Ascending aorta (tissue), 2 donors: ENCODE data around the gene ACY1. TPM values are rescaled to one million over a fixed set of nuclear protein-coding genes. Genes with fewer than 3 reads are reported as not detected.

ENCODE experiments used
- DNase-seq, 2 donors: peaks; one replicate each; pipeline ENCODE4 v3.0.0-alpha.2; 2019; ENCODE audit warnings: low spot score in 2 of 2
- H3K27ac ChIP-seq, 2 donors: fragments of 200-600 bp; sonication (generic); one replicate each; pipeline ENCODE4 v1.5.1; 2016 to 2017; ENCODE audit warnings: mild to moderate bottlenecking in 1 of 2
- H3K27me3 ChIP-seq: fragments of 200-600 bp; sonication (generic); one replicate; pipeline ENCODE4 v1.5.1; 2017
- H3K36me3 ChIP-seq, 2 donors: fragments of 200-600 bp; sonication (generic); one replicate each; pipeline ENCODE4 v1.5.1; 2016
- H3K4me1 ChIP-seq, 2 donors: fragments of 200-600 bp; sonication (generic); one replicate each; pipeline ENCODE4 v1.5.1; 2016 to 2017; ENCODE audit warnings: mild to moderate bottlenecking in 1 of 2
- H3K4me3 ChIP-seq, 2 donors: fragments of 200-600 bp; sonication (generic); one replicate each; pipeline ENCODE4 v1.5.1; 2016 to 2017; ENCODE audit warnings: mild to moderate bottlenecking in 1 of 2
- H3K9me3 ChIP-seq, 2 donors: fragments of 200-600 bp; sonication (generic); one replicate each; pipeline ENCODE4 v1.5.1; 2016
- intact Hi-C: fragments of 100-400 bp; cut with DNase I; formaldehyde crosslinking; loops from one replicate; pipeline ENCODE4 v1.15.1; 2023
- total RNA-seq: library from RNA; depleted of rRNA; stranded (reverse); fragments of >200 nt; gene quantifications from one replicate; pipeline ENCODE4 v1.1.0, GENCODE V29; 2016
- TF ChIP-seq, protein P1 (sequence below), 3 experiments: fragments of 200-600 bp in 2 of 3; fragments of 450-650 bp in 1 of 3; sonication (generic) in 2 of 3; IDR thresholded peaks; one replicate each; pipeline ENCODE4 v1.5.1; 2016 to 2019; ENCODE audit warnings: antibody characterized with exemption in 3 of 3, mild to moderate bottlenecking in 1 of 3, moderate library complexity in 1 of 3

ACY1 gene
- total RNA-seq, 1 donor from 2014 or later, result 94.0 TPM

DNA sequence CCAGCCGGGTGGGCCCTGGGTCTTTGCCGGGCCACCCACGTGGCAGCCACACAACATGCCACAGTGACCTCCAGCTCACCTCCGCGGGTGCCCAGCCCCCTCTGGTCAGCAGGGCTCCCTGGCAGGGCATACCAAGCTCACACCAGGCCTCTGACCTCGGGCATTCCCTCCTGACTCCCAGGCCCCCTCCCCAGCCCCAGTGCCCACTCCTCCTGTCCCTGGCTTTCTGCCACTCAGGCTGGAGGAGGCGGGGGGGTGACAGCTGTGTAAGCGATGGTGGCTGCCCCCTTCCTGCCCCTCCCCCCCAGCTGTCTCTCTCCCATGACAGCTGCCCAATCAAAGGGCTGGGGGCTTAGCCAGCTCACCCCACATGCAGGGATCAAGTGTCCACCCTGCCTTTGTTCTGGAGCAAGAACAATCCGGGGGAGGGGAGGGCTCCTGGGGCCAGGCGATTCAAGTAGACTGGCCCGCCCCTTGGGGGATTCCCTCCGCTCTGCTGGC lies 19.3 kb upstream of the ACY1 start:
- H3K4me1 ChIP-seq, result peaks cover 8 to 35% of the 10 kb centered on the region in 2 donors

DNA sequence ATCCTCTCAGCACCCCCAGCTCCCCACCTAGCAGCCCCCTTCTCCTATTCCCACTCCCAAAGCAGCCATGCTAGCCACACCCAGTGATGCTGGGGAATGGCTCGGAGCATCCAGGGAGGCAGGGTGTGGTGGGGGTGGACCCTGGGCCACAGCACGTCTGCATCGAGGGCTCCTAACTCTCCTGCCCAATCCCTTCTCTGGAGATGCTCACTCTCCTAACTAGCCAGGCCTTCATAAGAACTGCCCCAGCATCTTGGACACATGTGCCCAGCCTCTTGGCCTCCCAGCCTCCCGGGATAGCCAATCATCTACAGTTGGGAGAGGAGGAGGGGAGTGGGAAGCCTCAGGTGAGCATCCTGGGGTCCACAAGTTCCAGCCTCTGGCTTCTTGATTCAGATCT lies 18.8 kb upstream of the ACY1 start:
- Histone ChIP-seq H3K27ac (peak overlapping the region; percentile 48 to 92), H3K4me1 (peaks cover 8 to 35% of the 10 kb centered on the region in 2 donors)

More for the DNA sequence above, 19.3 kb upstream of the ACY1 start:
- TF ChIP-seq, protein P1, sequence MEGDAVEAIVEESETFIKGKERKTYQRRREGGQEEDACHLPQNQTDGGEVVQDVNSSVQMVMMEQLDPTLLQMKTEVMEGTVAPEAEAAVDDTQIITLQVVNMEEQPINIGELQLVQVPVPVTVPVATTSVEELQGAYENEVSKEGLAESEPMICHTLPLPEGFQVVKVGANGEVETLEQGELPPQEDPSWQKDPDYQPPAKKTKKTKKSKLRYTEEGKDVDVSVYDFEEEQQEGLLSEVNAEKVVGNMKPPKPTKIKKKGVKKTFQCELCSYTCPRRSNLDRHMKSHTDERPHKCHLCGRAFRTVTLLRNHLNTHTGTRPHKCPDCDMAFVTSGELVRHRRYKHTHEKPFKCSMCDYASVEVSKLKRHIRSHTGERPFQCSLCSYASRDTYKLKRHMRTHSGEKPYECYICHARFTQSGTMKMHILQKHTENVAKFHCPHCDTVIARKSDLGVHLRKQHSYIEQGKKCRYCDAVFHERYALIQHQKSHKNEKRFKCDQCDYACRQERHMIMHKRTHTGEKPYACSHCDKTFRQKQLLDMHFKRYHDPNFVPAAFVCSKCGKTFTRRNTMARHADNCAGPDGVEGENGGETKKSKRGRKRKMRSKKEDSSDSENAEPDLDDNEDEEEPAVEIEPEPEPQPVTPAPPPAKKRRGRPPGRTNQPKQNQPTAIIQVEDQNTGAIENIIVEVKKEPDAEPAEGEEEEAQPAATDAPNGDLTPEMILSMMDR (IDR thresholded peaks at IDR 0.05), result no peak
- H3K36me3 ChIP-seq, result peaks cover 18 to 25% of the 10 kb centered on the region in 2 donors
- intact Hi-C loops, result loop anchor here (10.0 kb wide), 1 partner anchor 1349 kb away; the partner anchor contains the start of genes CISH and MAPKAPK3
- no peak overlapping the region for H3K4me3 ChIP-seq
- no peaks in the 10 kb centered on the region for H3K27me3 ChIP-seq
- no peak for DNase-seq
- peak overlapping the region; percentile 34 to 48 for H3K27ac ChIP-seq
- no peaks in the 10 kb centered on the region for H3K9me3 ChIP-seq

DNA sequence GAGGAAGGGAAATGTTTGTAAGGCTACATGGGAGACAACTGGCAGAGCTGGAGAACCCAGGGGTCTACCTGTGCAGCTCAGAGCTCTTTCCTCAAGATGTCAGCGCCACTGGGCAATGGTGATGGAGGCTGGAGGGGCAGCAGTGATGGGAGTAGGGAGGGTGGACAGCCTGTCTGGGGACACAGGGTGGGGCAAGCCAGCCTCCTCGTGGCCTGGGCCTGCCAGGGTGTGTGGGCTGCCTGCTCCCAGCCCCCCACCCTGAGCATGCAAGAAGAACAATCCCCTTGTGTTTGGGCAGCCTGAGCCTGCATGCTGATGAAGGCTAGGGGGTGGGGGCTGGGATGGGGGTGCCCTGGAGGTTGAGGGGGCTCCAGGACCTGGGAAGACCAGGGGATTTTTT lies 17.3 kb upstream of the ACY1 start:
- intact Hi-C loops, result loop anchor here (2.0 to 10.0 kb wide), 2 partner anchors 23 to 1351 kb away; partner anchors contain the start of genes CISH, MAPKAPK3 and PARP3
- DNase-seq, result no peak
- Histone ChIP-seq H3K27ac (peak overlapping the region; percentile 92 to 95), H3K27me3 (no peaks in the 10 kb centered on the region), H3K4me3 (peak overlapping the region; percentile 87 to 90), H3K4me1 (peaks cover 8 to 35% of the 10 kb centered on the region in 2 donors), H3K36me3 (peaks cover 1 to 5% of the 10 kb centered on the region in 2 donors), H3K9me3 (no peaks in the 10 kb centered on the region)
- TF ChIP-seq, protein P1 (IDR thresholded peaks at IDR 0.05), result no peak

More for the DNA sequence above, 18.8 kb upstream of the ACY1 start:
- TF ChIP-seq, protein P1 (IDR thresholded peaks at IDR 0.05), result no peak
- Histone ChIP-seq H3K27me3 (no peaks in the 10 kb centered on the region), H3K9me3 (no peaks in the 10 kb centered on the region), H3K4me3 (no peak overlapping the region), H3K36me3 (peaks cover 13 to 20% of the 10 kb centered on the region in 2 donors)
- intact Hi-C loops, result loop anchor here (10.0 kb wide), 1 partner anchor 1350 kb away; the partner anchor contains the start of genes CISH and MAPKAPK3
- no peak for DNase-seq

DNA sequence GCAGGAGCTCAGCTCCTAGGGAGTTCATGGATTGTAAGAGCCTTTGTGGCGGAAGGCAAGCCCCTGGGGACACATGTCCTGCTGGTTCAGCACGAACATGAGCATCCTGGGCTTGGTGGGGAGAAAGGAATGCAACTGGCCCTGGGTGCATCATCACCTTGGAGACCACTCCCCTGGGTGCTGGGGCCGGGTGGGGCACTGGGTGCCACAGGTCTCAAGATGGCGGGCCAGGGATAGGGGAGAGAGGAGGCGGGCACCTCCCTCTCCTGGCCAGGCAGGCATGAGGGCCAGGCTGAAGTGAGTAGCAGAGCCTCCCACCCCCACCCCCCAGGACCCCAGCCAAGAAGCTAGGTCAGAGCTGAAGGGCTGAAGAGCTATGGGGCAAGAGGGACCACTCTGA lies 16.8 kb upstream of the ACY1 start:
- H3K27ac ChIP-seq, result peak overlapping the region; percentile 92 to 95
- peak overlapping the region; percentile 87 to 90 for H3K4me3 ChIP-seq
- H3K36me3 ChIP-seq, result peaks cover 0 to 2% of the 10 kb centered on the region in 2 donors
- no peak for DNase-seq
- intact Hi-C loops, result loop anchor here (2.0 to 10.0 kb wide), 2 partner anchors 24 to 1352 kb away; partner anchors contain the start of genes CISH, MAPKAPK3 and PARP3
- H3K9me3 ChIP-seq, result no peaks in the 10 kb centered on the region
- TF ChIP-seq, protein P1 (IDR thresholded peaks at IDR 0.05), result no peak
- peaks cover 8 to 35% of the 10 kb centered on the region in 2 donors for H3K4me1 ChIP-seq
- no peaks in the 10 kb centered on the region for H3K27me3 ChIP-seq

DNA sequence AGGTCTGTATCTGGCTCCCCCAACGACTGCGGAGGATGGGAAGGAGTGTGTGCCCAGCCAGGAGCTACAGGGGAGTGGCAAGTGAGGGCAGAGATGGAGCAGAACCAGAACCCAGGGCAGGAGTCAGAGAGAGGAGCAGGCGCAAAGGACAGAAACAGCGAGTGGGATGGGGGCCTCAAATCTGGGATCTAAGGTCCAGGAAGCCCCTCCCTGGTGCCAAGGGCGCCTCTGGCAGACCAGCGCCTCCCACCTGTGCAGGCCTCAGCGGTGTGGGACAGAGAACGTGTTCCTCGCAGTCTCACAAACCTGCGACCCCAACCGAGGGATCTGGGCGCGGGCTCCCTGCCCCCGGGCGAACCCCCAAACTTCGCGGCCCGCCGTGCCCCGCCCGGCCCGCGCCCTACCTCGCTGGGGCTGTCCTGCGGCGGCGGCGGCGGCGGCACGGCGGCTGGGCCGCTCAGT lies 16.4 kb upstream of the ACY1 start:
- peak overlapping the region; percentile 87 to 90 for H3K4me3 ChIP-seq
- peak overlapping the region; percentile 92 to 95 for H3K27ac ChIP-seq
- H3K9me3 ChIP-seq, result no peaks in the 10 kb centered on the region
- no peaks in the 10 kb centered on the region for H3K27me3 ChIP-seq
- TF ChIP-seq, protein P1 (IDR thresholded peaks at IDR 0.05), result no peak
- H3K36me3 ChIP-seq, result no peaks in the 10 kb centered on the region
- intact Hi-C loops, result loop anchor here (1.0 to 10.0 kb wide), 3 partner anchors 11 to 1352 kb away; partner anchors contain the start of genes CISH, MAPKAPK3 and PARP3
- peaks cover 8 to 35% of the 10 kb centered on the region in 2 donors for H3K4me1 ChIP-seq
- no peak for DNase-seq
